Activated CD4-positive, alpha-beta memory T cell treated with anti-CD3 and anti-CD28 coated beads, Interleukin-2, amount 10 ng/mL, durations not matched to agents 7 days and 5 days (primary cell): Measurements from ENCODE around the gene PSMB7. TPM values are rescaled to one million over a fixed set of nuclear protein-coding genes. Genes with fewer than 3 reads are reported as not detected.

Source experiments
- CTCF ChIA-PET: fragments of 350-600 bp; sonication (Branson Sonifier 250); formaldehyde crosslinking; loops from one replicate; lab custom pipeline; 2021; ENCODE audit warnings: antibody characterized with exemption, inconsistent platforms; lab: Charles Lee
- POLR2A ChIA-PET: fragments of 350-600 bp; sonication (Branson Sonifier 250); formaldehyde crosslinking; loops from one replicate; lab custom pipeline; 2021; ENCODE audit warnings: antibody characterized with exemption; lab: Charles Lee
- DNase-seq: peaks from one replicate; pipeline ENCODE4 v3.0.0-alpha.2; 2020
- H3K27ac Mint-ChIP-seq: one replicate; pipeline ENCODE4 v1.8.0; 2021; ENCODE audit warnings: mild to moderate bottlenecking, mixed read lengths
- H3K27me3 Mint-ChIP-seq: one replicate; pipeline ENCODE4 v1.8.0; 2021; ENCODE audit warnings: mixed read lengths
- H3K36me3 Mint-ChIP-seq: one replicate; pipeline ENCODE4 v1.8.0; 2021; ENCODE audit warnings: low read depth, mixed read lengths
- H3K4me1 Mint-ChIP-seq: one replicate; pipeline ENCODE4 v1.8.0; 2021; ENCODE audit warnings: mixed read lengths
- H3K4me3 Mint-ChIP-seq: one replicate; pipeline ENCODE4 v1.8.0; 2021; ENCODE audit warnings: mild to moderate bottlenecking, mixed read lengths
- H3K9me3 Mint-ChIP-seq: one replicate; pipeline ENCODE4 v1.8.0; 2021; ENCODE audit warnings: mixed read lengths
- total RNA-seq, 2 experiments: library from RNA; stranded (reverse); gene quantifications; one replicate each; pipeline ENCODE4 v1.2.3, GENCODE V29; 2021

PSMB7 gene
- total RNA-seq, 2 experiments from 2014 or later = 113 to 120 TPM

GRCh38 chr9:124415852-124416484 lies 726 bp upstream of the PSMB7 start:
- CTCF ChIA-PET = interaction anchor here (2.1 to 7.1 kb wide), 2 partner anchors 18 to 121 kb away, joined by 10 to 48 read pairs; no protein-coding TSS in a partner anchor
- peaks cover 3% of the 10 kb centered on the region for H3K9me3 Mint-ChIP-seq
- H3K4me1 Mint-ChIP-seq = peaks cover 48% of the 10 kb centered on the region
- peak overlapping the region; percentile 95 for H3K4me3 Mint-ChIP-seq
- DNase-seq = no peak
- POLR2A ChIA-PET = no interaction called here
- peaks cover 39% of the 10 kb centered on the region for H3K36me3 Mint-ChIP-seq
- H3K27ac Mint-ChIP-seq = peak overlapping the region; percentile 82
- H3K27me3 Mint-ChIP-seq = no peaks in the 10 kb centered on the region

DNA sequence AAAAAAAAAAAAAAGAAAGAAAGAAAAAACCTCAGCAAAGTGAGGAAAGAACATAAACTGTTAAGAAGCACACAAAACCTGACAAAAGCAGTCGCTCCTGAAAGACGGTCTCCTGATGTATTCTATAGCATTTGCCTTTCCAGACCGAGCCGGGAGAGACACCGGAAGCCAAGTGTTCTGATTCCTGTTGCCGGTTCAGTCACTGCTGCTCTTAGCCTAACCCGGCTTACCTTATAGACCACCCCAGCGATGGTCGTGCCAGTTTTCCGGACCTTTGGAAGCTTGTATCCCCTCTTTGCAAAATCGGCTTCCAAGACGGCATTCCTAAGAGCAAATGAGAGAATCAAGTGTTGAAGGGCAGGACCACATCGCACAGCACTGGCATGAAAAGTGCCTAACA lies 630 bp downstream of the PSMB7 start:
- H3K27ac Mint-ChIP-seq = peak overlapping the region; percentile 82
- ChIA-PET CTCF (interaction anchor here (0.5 to 2.1 kb wide), 3 partner anchors 17 to 232 kb away, joined by 3 to 10 read pairs (median 3); no protein-coding TSS in a partner anchor), POLR2A (interaction anchor here (0.7 to 1.1 kb wide), 4 partner anchors 20 to 827 kb away, joined by 3 to 4 read pairs (median 4); partner anchors contain the start of gene HSPA5)
- peaks cover 45% of the 10 kb centered on the region for H3K4me1 Mint-ChIP-seq
- peaks cover 3% of the 10 kb centered on the region for H3K9me3 Mint-ChIP-seq
- peak overlapping the region; percentile 95 for H3K4me3 Mint-ChIP-seq
- H3K27me3 Mint-ChIP-seq = no peaks in the 10 kb centered on the region
- no peak for DNase-seq
- peaks cover 46% of the 10 kb centered on the region for H3K36me3 Mint-ChIP-seq

- Mint-ChIP-seq H3K9me3 (peaks cover 3% of the 10 kb centered on the region), H3K27me3 (no peaks in the 10 kb centered on the region), H3K36me3 (peaks cover 60% of the 10 kb centered on the region), H3K4me1 (peaks cover 49% of the 10 kb centered on the region), H3K27ac (no peak overlapping the region), H3K4me3 (no peak overlapping the region)
- ChIA-PET POLR2A (no interaction called here), CTCF (interaction anchor here (1.0 kb wide), 1 partner anchor 10 kb away, joined by 3 read pairs; no protein-coding TSS in a partner anchor)
- DNase-seq = no peak
Measured at GRCh38 chr9:124412228-124412575, 3.0 kb downstream of the PSMB7 start.

GRCh38 chr9:124411514-124412227 lies 3.6 kb downstream of the PSMB7 start:
- no peak overlapping the region for H3K4me3 Mint-ChIP-seq
- no peaks in the 10 kb centered on the region for H3K27me3 Mint-ChIP-seq
- no peak for DNase-seq
- H3K4me1 Mint-ChIP-seq = peaks cover 49% of the 10 kb centered on the region
- ChIA-PET CTCF (interaction anchor here (0.6 to 1.8 kb wide), 3 partner anchors 9 to 11 kb away, joined by 3 to 5 read pairs (median 3); no protein-coding TSS in a partner anchor), POLR2A (no interaction called here)
- peaks cover 3% of the 10 kb centered on the region for H3K9me3 Mint-ChIP-seq
- H3K36me3 Mint-ChIP-seq = peaks cover 61% of the 10 kb centered on the region
- no peak overlapping the region for H3K27ac Mint-ChIP-seq

DNA sequence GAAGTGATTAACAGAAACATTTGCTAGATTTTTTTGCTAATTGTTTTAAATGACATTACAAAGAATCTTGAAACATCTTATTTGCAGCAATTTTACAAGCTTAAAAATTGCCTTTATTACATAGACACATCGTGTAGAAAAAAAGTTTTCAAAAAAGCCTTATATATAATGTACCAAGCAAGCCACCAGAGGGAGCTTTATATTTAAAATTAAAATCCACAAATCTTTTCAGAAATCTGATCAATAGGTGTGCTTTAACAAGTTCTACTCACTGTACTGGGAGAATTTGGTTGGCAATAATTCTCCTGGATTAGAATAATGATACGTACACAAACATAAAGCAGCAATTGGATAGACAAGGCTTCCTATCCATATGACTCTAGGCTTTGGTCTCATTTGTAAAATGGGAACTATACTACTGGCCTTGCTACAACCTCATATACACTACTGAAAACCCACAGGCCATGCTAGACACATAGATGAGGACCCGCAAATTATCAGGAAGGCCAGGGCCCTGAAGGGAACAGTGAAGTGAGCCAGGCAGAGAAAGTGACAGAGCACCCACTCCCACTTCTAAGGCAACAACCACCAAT lies 4.8 kb downstream of the PSMB7 start:
- no peaks in the 10 kb centered on the region for H3K27me3 Mint-ChIP-seq
- no peak for DNase-seq
- peaks cover under 1% of the 10 kb centered on the region for H3K9me3 Mint-ChIP-seq
- peaks cover 71% of the 10 kb centered on the region for H3K36me3 Mint-ChIP-seq
- no peak overlapping the region for H3K27ac Mint-ChIP-seq
- ChIA-PET POLR2A (no interaction called here), CTCF (interaction anchor here (0.6 to 1.8 kb wide), 13 partner anchors 9 to 284 kb away, joined by 3 to 15 read pairs (median 4); no protein-coding TSS in a partner anchor)
- H3K4me3 Mint-ChIP-seq = no peak overlapping the region
- peaks cover 46% of the 10 kb centered on the region for H3K4me1 Mint-ChIP-seq

DNA sequence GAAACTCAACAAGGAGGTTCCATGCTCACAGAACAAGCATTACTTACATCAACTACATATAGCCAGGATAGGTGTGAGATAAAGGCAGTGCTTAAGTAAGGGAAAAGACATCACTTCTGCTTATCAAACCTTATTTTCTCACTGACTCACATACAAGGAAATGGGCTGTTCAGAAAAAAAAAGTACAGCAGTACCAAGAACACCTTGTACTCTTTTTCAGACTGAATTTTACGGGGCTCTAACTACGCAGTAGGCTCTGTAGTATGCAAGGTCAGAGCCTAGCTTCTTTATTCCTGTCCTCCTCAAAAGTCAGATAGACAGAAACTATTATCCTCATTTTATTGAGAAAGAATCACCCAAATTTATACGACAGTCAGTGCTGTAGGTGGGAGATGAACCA lies 5.8 kb downstream of the PSMB7 start:
- Mint-ChIP-seq H3K9me3 (no peaks in the 10 kb centered on the region), H3K27me3 (no peaks in the 10 kb centered on the region), H3K4me1 (peaks cover 41% of the 10 kb centered on the region), H3K4me3 (no peak overlapping the region), H3K27ac (no peak overlapping the region), H3K36me3 (peaks cover 67% of the 10 kb centered on the region)
- POLR2A ChIA-PET = no interaction called here
- CTCF ChIA-PET = interaction anchor here (0.6 to 1.8 kb wide), 4 partner anchors 15 to 128 kb away, joined by 3 to 7 read pairs (median 4); no protein-coding TSS in a partner anchor
- no peak for DNase-seq

DNA sequence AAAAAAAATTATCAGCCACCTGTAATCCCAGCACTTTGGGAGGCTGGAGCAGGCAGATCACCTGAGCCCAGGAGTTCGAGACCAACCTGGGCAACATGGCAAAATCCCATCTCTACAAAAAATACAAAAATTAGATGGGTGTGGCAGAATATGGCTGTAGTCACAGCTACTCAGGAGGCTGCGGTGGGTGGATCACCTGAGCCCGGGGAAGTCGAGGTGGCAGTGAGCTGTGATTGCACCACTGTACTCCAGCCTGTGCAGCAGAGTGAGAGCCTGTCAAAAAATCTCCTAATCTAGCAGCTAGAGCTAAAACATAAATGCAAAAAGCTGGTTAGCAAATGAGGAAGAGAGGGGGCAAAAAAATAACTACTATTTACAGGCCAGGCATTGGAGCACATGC lies 12.0 kb downstream of the PSMB7 start:
- H3K4me3 Mint-ChIP-seq = no peak overlapping the region
- DNase-seq = no peak
- H3K36me3 Mint-ChIP-seq = peaks cover 56% of the 10 kb centered on the region
- ChIA-PET POLR2A (no interaction called here), CTCF (interaction anchor here (0.7 kb wide), 1 partner anchor 8 kb away, joined by 3 read pairs; no protein-coding TSS in a partner anchor)
- H3K27me3 Mint-ChIP-seq = no peaks in the 10 kb centered on the region
- H3K9me3 Mint-ChIP-seq = no peaks in the 10 kb centered on the region
- H3K4me1 Mint-ChIP-seq = peaks cover 9% of the 10 kb centered on the region
- H3K27ac Mint-ChIP-seq = no peak overlapping the region

DNA sequence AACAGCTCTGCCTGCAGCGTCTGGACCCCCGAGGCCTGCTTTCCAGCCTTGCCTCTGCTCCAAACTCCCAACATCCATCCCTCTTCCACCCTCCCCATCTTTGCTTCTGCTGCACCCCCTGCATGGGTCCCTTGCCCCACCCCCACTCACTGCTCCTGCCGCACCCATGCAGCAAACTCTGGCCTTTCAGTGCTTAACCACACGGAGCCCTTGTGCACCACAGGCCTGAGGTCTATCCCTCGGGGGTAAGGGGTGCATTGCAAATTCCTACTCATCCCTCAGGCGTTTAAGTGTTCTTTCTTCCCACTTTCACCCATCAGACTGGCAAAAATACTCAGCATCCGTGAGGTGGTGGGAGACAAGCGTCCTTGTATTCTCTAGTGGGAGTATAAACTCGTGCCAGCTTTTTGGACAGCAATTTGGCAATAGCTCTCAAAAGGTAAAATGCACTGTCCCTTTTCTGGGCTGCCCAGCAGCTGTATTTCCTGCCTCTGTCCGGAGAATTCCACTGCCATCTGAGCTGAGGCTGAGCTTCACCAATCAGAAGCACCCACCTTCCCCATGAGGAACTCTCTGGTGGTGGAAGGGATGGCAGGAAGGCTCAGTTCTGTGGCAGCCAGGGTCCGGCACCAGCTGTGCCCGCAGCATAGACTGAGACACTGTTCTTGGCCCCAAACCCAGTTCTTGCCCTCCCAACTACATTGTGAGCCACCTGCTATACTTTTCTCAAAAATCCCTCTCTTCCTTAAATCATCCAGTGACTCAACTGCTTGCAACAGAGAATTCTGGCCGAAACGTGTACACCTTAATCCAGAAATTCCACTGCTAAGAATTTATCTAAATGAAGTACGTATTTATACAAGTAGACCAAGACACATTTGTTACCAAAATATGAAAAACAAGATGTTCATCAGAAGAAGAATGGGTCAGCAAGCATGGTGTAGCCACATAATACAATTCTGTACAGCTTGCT lies 15.0 kb downstream of the PSMB7 start:
- POLR2A ChIA-PET = no interaction called here
- Mint-ChIP-seq H3K27ac (no peak overlapping the region), H3K36me3 (peaks cover 40% of the 10 kb centered on the region), H3K4me1 (peaks cover 9% of the 10 kb centered on the region), H3K9me3 (no peaks in the 10 kb centered on the region), H3K4me3 (no peak overlapping the region), H3K27me3 (no peaks in the 10 kb centered on the region)
- CTCF ChIA-PET = interaction anchor here (1.2 to 1.6 kb wide), 2 partner anchors 8 to 10 kb away, joined by 3 to 5 read pairs; no protein-coding TSS in a partner anchor
- DNase-seq = no peak

DNA sequence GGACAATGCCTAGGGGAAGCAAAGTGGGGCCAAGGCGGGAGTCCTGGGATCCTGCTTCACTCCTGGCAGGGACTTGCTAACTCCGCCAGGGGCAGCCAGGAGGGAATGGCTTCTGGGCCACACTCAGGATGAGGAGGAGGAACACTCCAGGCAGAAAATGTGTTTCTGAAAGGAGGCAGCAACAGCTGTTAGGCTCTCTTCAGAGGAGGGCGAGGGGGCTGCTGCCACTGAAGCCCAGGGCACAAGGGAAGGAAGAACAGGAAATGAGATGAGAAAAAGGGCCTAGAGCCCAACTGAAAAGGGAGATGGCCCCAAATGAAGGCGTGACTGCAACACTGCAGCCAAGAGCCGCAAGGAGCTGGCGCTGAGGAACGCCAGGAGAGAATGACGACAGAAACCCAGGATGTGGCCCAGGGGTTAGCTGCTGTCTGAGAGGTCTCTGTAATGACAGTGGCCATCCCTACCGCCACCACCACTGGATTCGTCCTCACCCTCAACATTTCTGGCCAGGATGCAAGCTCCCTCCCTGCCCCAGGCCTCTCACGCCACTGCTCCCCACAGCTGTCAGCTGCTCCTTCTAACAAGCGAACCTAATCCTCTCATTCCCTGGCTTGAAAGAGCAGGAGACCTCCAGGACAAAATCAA lies 15.8 kb downstream of the PSMB7 start:
- DNase-seq = no peak
- Mint-ChIP-seq H3K27me3 (no peaks in the 10 kb centered on the region), H3K4me1 (peaks cover 16% of the 10 kb centered on the region), H3K4me3 (no peak overlapping the region), H3K36me3 (peaks cover 36% of the 10 kb centered on the region), H3K27ac (no peak overlapping the region), H3K9me3 (no peaks in the 10 kb centered on the region)
- ChIA-PET POLR2A (no interaction called here), CTCF (interaction anchor here (1.6 to 3.1 kb wide), 3 partner anchors 9 to 20 kb away, joined by 3 to 15 read pairs (median 9); no protein-coding TSS in a partner anchor)

DNA sequence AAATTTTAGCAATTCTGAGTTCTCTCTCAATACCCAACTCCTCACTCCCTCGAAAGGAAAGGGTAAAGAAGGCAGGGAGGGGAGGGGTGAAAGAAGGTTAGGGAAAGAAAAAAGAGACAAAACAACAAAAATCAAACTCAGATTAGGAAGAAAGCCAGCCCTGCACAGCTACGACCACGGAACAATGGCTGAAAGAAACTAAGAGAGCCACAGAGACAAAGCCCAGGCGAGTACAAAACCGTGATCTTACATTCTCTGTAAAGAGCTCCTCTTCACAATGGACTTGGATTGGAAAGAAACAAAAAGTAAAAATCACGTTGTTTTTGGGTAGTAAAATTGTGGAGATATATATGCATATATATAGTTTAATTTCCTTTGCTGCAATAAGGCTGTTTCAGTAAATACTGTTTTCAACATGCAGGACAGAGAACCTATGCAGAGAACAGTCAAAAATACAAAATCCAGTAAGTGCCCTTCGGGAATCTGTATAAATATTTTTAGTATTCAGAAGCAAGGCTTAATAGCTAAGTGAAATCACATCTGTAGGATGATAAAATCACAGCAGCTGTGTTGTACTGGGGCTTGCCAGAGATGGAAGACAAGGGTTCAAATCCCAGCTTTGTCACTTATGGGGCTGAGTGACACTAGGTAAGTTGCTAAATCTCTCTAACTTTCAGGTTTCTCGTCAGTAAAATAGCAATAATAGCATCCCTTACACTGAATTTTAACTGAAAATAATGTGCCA lies 16.9 kb downstream of the PSMB7 start:
- Mint-ChIP-seq H3K27ac (no peak overlapping the region), H3K4me1 (peaks cover 21% of the 10 kb centered on the region), H3K4me3 (no peak overlapping the region), H3K36me3 (peaks cover 28% of the 10 kb centered on the region), H3K27me3 (no peaks in the 10 kb centered on the region), H3K9me3 (no peaks in the 10 kb centered on the region)
- POLR2A ChIA-PET = no interaction called here
- CTCF ChIA-PET = interaction anchor here (0.6 to 3.1 kb wide), 6 partner anchors 9 to 1959 kb away, joined by 3 to 15 read pairs (median 7); partner anchors contain the start of gene PSMB7
- no peak for DNase-seq

DNA sequence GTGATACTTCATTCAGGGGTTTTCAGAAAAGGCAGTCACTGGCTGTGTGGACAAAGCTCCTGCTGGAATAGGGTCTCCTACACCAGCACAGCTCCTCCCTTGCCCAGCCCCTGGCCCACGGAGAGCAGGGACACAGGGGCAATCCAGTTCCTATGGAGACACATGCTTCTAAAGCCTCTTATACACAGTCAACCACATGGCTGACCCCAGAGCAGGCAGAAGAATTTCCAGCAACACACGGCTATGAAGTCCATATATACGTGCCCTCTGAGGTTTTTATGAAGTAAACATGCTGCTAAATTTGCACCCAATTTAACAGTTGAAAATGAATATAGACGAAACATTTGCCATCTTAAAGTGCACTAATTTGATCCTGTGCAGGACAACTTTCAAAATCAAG lies 19.4 kb downstream of the PSMB7 start:
- no peak overlapping the region for H3K4me3 Mint-ChIP-seq

More for the DNA sequence above, 19.4 kb downstream of the PSMB7 start:
- ChIA-PET POLR2A (no interaction called here), CTCF (interaction anchor here (0.8 to 3.2 kb wide), 3 partner anchors 8 to 269 kb away, joined by 3 to 26 read pairs (median 4); no protein-coding TSS in a partner anchor)
- Mint-ChIP-seq H3K36me3 (peaks cover 13% of the 10 kb centered on the region), H3K4me1 (peaks cover 24% of the 10 kb centered on the region), H3K9me3 (no peaks in the 10 kb centered on the region), H3K27me3 (no peaks in the 10 kb centered on the region), H3K27ac (no peak overlapping the region)
- no peak for DNase-seq
